Measurements from ENCODE around the gene TBK1. TPM values are rescaled to one million over a fixed set of nuclear protein-coding genes. Genes with fewer than 3 reads are reported as not detected.

The TBK1 gene
- total and polyA plus RNA-seq, 2 of the 13 experiments (the other 11 are each of a cell fraction or from before 2014, with no cell fraction given): 10.3 to 25.2 TPM

DNA sequence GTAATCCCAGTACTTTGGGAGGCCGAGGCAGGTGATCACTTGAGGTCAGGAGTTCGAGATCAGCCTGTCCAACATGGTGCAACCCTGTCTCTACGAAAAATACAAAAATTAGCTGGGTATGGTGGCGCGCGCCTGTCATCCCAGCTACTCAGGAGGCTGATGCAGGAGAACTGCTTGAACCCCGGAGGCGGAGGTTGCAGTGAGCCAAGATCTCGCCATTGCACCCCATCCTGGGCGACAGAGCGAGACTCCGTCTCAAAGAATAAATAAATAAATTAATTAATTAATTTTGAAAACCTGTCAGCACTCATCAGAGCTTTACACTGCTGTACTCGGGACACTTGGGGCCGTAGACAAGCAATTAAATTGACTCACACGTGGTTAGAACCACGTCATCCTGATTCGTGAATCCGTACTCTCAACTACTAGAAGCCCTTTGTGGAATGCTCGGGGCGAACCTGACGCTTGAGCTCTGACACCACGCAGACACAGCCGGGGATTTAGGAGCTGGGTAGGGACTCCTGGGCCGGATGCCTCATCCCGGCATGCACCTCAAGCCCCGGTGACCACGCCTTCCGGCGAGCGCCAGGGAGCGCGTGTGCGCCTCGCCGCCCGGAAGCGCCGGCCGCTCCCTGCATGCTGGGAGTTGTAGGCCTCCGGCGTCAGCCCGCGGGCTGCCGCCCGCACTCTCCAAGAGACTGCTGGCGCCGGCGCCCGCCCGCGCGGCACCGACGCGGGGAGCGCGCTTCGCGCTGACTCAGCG, 48.0 kb upstream of the TBK1 start, which contains the start of gene XPOT (continued):
- TF ChIP-seq ZNF3 (CRISPR knock-in tag; IDR thresholded peaks at IDR 0.05) (no peak), ZNF180 (CRISPR knock-in tag; IDR thresholded peaks at IDR 0.05; ENCODE audit: borderline replicate concordance, low read depth) (no peak), POLR2AphosphoS5 (IDR thresholded peaks at IDR 0.05; ENCODE audit: low read depth, low read length) (peak; percentile 91), ZBTB20 (CRISPR knock-in tag; IDR thresholded peaks at IDR 0.05; ENCODE audit: borderline replicate concordance, low read depth) (no peak), NFRKB (IDR thresholded peaks at IDR 0.05) (no peak), KDM5B (CRISPR knock-in tag; IDR thresholded peaks at IDR 0.05; ENCODE audit: borderline replicate concordance) (0 out of 2 replicates have a peak, but pooled peaks have one; percentile 19), ATF7 (IDR thresholded peaks at IDR 0.05) (no peak), ATF7 (CRISPR knock-in tag; IDR thresholded peaks at IDR 0.05) (no peak), MAZ (IDR thresholded peaks at IDR 0.05; ENCODE audit: borderline replicate concordance, low read depth, low read length) (no peak), MAZ (CRISPR knock-in tag; IDR thresholded peaks at IDR 0.05; ENCODE audit: low read depth) (peak; percentile 16; the same call in 1 of the 2 replicates), ZNF883 (CRISPR knock-in tag; IDR thresholded peaks at IDR 0.05; ENCODE audit: not compliant biosample characterization) (peak; percentile 4), ZNF891 (CRISPR knock-in tag; IDR thresholded peaks at IDR 0.05) (no peak), ATAD3A (CRISPR knock-in tag; IDR thresholded peaks at IDR 0.05) (no peak), KLF16 (CRISPR knock-in tag; IDR thresholded peaks at IDR 0.05) (peak in 1 of 2 experiments; percentile 36; a peak in 1 of 4 replicates), SALL2 (CRISPR knock-in tag; IDR thresholded peaks at IDR 0.05) (no peak), ZNF567 (CRISPR knock-in tag; IDR thresholded peaks at IDR 0.05; ENCODE audit: borderline replicate concordance) (no peak), ETV6 (CRISPR knock-in tag; conservative IDR thresholded peaks at IDR 0.05) (no peak), ISL2 (CRISPR knock-in tag; IDR thresholded peaks at IDR 0.05) (no peak), KDM6A (CRISPR knock-in tag; IDR thresholded peaks at IDR 0.05; ENCODE audit: low read depth) (no peak), YEATS4 (CRISPR knock-in tag; IDR thresholded peaks at IDR 0.05; ENCODE audit: borderline replicate concordance) (no peak), ZSCAN30 (CRISPR knock-in tag; IDR thresholded peaks at IDR 0.05) (no peak), ATF1 (CRISPR knock-in tag; IDR thresholded peaks at IDR 0.05) (no peak)
- TF ChIP-seq, protein P1, sequence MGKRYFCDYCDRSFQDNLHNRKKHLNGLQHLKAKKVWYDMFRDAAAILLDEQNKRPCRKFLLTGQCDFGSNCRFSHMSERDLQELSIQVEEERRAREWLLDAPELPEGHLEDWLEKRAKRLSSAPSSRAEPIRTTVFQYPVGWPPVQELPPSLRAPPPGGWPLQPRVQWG (CRISPR knock-in tag; IDR thresholded peaks at IDR 0.05; ENCODE audit: borderline replicate concordance, low read depth): no peak
